ENCODE data around the gene GPRIN3.

Gene GPRIN3

DNA sequence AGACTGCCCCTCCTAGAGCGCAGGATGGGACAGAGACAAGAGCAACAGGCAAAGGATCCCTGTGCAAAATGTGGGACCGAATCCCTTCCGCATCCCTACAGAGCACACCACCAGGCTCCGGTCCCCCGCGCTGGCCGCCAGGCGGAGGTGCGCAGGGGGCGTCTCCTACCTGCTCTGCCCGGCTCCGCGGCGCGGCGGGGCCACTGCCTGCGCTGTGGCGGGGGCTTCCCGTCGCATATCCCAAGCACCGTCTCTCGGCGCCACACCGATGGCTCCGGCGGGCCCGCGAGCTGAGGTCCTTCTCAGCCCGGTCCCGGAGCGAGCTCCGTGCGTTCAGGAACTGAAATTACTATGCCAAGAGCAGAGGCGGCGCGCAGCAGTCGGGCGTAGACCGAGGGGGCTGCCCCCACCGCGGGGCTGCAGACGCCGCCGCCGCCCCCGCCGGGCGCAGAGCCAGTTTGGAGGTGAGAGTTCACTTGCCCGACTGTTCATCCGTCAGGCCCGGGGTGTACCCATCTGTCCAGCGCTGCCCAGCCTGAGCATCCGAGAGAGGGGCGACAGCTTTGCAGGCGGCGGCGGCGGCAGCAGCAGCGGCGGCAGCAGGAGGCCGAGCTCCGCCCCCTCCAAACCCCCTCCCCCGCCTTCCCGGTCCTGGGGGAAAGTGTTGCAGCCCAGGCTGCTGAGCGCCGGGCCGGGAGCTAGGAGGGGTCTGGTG is at the start of gene GPRIN3:
TSS of gene GPRIN3 (minus strand) at position 355 of the 715 bp plus-strand sequence. CDS start 57,690 bp downstream, outside the sequence.
- DNase-seq = peak; percentile 76

DNA sequence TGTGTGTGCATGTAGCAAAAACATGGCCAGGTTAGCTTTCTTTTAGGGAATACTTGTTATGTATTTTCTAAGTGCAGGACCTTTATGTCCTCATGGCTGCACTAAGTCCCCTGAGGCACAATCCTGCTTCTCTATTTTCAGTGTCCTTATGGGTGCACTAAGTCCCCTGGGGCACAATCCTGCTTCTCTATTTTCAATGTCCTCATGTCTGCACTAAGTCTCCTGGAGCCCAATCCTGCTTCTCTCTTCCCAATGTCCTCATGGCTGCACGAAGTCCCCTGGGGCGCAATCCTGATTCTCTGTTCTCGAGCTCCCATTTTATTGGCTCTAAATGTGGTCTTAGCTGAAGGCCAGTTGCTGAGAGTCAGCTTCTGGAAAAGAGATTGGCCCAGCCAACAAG is 49.7 kb upstream of the GPRIN3 start:
- DNase-seq = no peak

GRCh38 chr4:89356086-89356485 is 48.5 kb upstream of the GPRIN3 start:
- DNase-seq = no peak

DNA sequence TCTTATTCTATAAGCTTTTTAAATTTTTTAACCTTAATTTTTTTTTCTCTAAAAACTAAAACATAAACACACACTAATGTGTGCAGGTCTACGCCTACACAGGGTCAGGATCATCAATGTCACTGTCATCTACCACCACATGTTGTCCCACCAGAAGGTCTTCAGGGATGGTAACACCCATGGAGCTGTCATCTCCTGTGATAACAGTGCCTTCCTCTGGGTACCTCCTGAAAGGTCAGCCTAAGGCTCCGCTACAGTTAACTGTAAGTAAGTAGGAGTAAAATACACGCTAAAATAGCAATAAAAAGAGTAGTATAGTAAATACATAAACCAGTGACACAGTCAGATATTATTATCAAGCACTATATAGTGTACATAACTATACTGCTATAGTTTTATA is 45.9 kb upstream of the GPRIN3 start:
- no peak for DNase-seq

GRCh38 chr4:89352541-89352940 is 44.9 kb upstream of the GPRIN3 start:
- no peak for DNase-seq

DNA sequence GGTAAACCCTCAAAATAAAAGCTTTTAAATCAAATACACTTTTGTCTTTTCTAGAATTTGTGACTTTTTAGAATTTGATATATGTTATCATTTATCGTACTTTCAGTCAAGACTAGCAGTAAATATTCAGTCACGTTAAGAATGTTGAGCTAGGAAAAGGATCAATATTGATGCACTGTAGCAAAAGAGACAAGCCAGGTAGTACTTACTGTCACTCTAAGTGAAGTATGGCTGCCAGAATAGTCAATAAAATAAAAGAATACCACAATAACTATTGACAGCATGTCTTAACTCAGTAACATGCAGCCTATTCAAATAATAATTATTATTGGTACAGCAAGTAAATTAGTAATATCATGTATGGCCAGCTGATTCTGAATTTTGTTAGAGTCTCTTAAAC is 43.6 kb upstream of the GPRIN3 start:
- no peak for DNase-seq

DNA sequence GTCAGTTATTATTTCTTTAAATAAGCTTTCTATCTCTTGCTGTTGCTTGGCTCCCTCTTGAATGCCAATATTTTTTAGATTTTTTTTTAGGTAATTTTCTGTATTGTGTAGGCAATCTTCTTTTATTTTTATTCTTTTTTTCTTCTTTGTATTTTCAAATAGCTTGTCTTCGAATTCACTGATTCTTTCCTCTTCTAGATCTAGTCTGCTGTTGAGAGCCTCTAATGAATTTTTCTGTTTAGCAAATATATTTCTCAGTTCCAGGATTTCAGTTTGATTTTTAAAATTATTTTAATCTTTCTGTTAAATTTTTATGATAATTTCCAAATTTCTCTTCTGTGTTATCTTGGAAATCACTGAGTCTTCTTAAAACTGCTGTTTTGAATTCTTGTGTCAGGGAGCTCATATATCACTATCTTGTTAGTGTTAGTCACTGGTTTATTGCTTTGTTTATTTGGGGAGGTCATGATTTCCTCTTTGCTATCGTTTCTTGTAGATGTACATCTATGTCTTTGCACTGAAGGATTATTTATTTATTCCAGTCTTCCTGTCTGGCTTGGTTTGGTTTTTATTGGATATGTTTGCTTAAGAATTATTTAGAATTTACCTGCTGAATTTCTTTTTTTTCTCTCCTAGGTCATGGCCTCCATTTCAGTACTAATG is 39.9 kb upstream of the GPRIN3 start:
- no peak for DNase-seq

DNA sequence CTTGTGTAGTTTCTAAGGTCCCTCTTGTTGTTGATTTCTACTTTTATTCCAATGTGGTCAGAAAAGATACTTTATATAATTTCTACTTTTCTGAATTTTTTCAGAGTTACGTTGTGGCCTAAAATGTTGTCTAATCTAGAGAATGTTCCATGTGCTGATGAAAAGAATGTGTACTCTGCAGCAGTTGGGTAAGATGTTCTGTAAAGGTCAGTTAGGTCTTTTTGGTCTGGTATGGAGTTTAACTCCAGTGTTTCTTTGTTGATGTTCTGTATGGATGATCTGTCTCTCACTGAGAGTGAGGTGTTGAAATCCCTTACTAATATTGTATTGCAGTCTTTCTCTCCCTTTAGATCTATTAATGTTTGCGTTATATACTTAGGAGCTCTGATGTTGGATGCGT is 37.0 kb upstream of the GPRIN3 start:
- DNase-seq = no peak

GRCh38 chr4:89338206-89338605 is 30.6 kb upstream of the GPRIN3 start:
- DNase-seq = no peak

DNA sequence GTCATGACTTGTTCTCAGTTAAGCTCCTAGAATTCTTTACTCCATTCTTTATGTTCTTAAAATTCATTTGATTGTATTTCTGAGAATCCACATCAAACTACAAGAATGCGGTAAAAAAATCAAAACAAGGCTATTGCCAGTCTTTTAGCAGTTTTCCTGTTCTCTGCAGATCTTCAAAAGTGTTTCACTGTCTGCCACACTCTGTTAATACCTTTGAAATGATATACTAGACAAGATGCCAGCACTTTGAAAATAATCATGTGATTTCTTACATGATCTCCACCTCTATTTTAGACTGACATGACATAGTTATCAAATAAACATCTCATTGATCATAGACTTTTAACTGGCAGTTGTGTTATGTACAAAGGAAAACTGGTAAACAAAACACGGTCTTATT is 30.1 kb upstream of the GPRIN3 start:
- DNase-seq = no peak

- no peak for DNase-seq
These were observed 29.3 kb upstream of the GPRIN3 start for GRCh38 chr4:89336818-89337420.

DNA sequence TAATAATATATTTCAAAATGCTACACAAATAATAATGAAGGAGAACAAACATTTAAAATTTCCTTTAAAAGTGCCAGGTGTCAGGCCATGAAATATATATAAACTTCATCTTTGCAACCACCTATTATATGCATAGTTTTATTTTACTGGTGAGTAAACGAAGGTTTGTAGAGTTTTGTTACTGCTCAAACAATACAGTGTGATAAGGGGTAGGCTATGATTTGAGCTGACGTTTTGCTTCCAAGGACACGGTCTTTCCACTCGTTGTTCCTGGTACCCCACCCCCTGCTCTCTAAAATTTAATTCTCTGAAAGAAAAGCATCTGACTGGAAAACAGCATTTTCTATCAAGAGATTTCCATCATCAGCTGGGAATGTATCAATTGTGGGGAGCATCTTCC is 27.2 kb upstream of the GPRIN3 start:
- no peak for DNase-seq

- DNase-seq = no peak
These were observed 26.7 kb upstream of the GPRIN3 start for GRCh38 chr4:89334311-89334710.

DNA sequence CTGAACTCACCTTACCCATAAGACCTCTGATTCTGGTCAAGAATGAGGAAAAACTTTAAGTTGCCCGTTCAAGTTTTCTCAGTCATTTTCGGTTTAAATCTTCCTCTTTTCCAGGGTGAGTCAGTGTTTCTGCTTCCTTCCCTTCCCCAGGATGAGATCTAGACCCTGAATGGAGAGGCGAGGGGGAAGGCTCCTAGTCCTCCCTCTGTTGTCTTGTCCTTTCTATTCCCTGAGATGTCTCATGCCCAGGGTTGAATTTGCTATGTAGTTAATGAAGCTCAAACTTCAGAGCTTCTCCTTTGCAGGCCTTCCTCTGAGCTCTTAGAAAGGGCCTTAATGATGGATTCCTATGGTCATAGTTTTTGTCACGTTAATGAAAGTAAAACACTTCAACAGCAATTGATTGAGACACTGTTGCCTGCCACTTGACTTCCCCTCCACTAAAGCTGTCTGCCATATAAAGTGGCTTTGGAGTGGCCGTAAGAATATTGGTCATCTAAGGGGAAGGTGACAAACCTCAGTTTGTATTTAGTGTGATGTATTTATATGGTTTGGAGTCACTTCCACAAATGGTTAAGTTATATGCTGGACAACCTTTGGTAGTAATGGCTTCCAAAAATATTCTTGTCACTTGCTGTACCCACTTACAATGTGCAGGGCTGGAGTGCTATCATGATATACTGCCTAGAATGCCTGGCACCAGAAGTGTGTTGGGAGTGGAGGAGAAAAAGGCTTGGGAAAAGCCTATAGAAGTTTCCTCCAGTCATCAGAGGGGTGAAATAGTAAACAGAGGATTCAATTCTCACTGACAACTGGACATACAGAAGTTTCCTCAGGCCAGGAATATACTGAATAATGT is 24.3 kb upstream of the GPRIN3 start:
- DNase-seq = no peak

- no peak for DNase-seq
These were observed 23.6 kb upstream of the GPRIN3 start for GRCh38 chr4:89331197-89331596.

DNA sequence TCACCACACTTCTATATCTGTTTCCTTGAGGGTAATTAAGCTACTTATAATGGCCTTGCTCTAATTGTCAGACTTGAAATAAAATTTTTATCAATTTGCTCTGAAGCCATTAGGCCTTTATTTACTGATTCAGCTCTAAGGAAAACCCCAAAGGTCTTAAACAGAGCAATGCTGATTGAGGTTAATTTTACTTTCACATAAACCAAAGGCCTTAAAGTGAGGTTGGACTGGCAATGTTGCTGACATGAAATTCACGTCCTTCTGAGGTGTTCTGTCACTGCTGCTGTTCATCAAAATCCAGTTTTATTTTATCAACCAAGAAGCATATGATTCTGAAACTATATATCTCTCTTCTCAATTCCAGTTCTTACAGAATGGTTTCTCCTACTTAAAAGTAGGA is 21.7 kb upstream of the GPRIN3 start:
- DNase-seq = no peak

GRCh38 chr4:89324671-89325070 is 17.1 kb upstream of the GPRIN3 start:
- DNase-seq = no peak

DNA sequence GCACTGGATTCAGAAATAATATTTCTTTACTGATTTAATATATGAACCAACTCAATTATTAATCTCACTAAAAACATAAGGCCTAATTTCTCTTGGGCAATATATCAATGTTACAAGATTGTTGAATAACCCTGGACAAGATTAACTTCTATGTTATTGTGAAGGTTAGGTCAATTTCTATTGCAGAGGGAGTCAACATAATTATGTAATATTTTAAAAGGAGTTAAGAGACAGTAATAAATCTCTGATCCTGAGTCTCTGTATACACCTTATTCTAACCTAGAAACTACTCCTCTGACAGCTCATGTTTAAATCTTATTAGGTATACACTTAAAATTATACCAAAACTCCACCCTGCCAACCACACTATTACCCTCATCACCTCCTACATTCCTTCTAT is 15.1 kb upstream of the GPRIN3 start:
- no peak for DNase-seq

DNA sequence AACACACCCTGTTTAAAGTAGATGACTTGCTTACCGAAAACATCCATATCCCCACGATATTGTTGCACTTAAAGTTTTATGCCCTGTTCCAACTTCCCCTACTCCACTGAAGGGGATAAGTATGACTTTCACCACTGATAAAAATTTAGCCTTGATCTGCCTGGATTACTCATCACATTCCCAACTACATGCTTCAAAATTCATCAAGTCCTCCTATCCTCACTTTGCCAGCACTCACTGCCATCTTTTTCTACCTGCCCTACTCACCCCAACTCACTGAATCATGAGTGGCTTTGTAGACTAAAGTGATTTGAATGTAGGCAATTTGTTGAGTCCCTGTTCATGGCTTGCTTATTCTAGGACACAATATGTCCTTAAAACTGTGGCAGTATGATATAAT is 12.2 kb upstream of the GPRIN3 start:
- no peak for DNase-seq

DNA sequence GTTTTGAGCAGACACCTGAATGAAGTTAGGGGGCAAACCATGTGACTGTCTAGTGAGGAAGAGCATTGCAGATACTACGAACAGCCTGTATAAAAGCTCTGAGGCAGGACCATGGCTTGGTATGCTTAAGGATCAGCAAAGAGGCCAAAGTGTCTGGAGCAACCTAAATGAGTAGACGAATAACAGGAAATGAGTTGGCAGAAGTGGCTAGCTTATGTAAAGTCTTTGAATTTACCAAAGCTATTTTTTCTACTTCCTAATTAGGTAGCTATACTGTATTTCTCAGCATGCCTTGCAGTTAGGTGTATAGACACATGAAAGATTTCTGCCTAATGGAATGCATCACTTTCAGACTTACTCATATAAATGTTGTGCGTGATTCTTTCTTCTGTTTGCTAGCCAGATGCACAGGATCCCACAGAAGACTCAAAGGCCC is 9.3 kb upstream of the GPRIN3 start:
- DNase-seq = no peak

DNA sequence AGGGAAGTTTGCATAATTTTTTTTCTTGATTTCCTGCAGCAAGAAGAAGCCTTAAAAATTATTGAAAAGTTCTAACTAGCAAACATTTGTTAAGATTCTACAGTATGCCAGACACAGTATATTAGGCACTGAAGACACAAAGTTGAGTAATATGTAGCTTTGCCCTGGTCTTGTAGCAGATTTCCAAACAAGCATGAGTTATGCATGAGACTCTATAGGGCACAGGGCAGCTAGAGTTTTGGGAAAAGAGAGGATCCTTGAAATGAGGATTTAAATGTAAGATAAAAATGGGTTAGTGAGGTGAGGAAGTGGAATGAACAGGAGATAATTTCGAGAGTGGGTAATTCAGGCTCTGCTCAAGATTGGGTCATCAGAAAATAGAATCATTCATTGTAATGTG is 8.6 kb upstream of the GPRIN3 start:
- DNase-seq = no peak

- no peak for DNase-seq
These were observed 6.7 kb upstream of the GPRIN3 start for GRCh38 chr4:89314291-89314690.

- no peak for DNase-seq
These were observed 4.5 kb upstream of the GPRIN3 start for GRCh38 chr4:89312066-89312465.
